ENCODE results near the gene CHST8.
"Not testable (repeated sequence)": the region's sequence is repeated elsewhere in the genome, so short reads cannot be mapped to it uniquely, and the experiment has no call there.

The CHST8 gene

GRCh38 chr19:33691736-33692135 is 70.0 kb downstream of the CHST8 start:
- DNase-seq, result no peak

GRCh38 chr19:33693678-33694077 is 71.9 kb downstream of the CHST8 start:
- no peak for DNase-seq

DNA sequence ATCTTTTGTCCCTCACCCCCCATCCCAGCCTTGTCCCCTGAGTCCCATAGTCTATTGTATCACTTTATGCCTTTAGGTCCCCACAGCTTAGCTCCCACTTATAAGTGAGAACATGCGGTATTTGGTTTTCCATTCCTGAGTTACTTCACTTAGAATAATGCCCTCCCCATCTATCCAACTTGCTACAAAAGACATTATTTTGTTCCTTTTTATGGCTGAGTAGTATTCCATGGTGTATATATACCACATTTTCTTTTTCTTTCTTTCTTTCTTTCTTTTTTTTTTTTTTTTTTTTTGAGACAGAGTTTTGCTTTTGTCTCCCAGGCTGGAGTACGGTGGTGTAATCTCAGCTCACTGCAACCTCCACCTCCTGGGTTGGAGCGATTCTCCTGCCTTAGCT is 73.8 kb downstream of the CHST8 start:
- not testable (repeated sequence) for DNase-seq

DNA sequence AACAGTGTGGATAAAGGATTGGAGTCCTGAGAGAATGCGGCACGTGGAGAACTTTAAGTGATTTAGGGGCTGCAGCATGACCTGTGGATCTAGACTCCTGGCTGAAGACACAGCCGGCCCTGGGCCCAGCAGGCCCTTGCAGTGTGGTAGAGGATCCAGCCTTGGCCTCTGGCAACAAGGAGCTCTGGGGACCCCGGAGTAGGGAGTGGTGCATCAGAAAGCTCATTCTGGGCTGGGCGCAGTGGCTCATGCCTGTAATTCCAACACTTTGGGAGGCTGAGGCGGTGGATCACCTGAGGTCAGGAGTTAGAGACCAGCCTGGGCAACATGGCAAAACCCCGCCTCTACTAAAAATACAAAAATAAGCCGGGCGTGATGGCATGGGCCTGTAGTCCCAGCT is 76.0 kb downstream of the CHST8 start:
- DNase-seq, result no peak

DNA sequence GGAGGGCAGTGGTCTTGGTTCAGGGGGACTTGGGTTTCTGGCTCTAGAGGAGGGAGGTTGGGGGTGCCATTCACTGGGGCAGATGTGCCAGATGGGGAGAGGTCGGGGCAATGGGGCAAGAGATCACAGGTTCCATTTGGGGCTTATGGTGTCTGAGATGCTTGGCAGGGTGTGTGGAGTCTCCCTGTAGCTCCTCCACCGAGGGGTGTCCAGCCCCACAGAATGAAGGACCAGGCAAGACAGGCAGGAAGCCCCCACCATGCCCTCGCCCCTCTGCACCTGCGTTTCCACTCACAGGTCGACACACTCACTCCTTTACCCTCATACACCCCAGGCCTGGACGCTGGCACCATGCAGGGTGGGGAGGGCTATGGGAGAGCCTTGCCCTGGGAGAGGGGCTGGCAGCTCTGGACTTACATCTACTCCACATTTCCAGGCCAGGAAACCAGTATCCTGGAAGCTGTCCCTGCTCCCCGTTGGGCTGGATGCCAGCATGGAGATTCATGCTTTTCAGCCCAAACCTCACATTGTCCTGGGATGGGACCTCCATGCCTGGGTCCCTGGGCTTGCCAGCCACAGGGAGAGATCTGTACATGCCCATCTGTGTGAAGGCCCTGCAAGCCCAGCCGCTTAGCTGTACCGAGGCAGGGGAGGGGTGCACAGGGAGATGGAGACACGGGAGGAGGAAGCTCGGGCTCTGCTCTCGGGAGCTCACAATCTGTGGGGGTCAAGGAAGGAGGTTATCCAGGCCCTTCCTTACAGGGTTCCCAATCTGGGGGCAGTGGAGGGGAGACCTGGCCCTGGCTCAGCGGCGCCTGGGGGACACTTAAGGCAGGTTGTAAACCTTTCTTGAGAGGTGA is 77.1 kb downstream of the CHST8 start:
- DNase-seq, result no peak

GRCh38 chr19:33699754-33700407 is 78.1 kb downstream of the CHST8 start:
- DNase-seq, result no peak

- DNase-seq, result no peak
Measured at GRCh38 chr19:33700408-33701013, 78.8 kb downstream of the CHST8 start.

DNA sequence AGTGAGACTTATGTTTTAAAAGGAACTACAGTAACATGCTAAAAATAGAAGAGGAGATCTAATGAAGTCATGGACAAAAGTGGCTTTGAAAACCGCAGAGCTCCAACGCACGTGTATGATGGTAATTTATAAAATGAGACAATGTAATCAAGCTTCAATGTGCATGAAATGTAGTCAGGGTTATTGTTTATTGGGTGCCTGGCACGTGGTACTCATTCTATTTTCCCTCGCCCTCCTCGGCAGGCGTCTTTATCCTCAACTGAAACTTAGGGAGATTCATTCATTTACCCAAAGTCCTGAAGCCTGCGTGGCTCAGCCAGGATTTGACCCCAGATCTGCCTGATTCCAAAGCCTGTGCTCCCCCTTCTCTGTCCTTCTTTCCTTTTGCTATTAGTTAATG is 79.8 kb downstream of the CHST8 start:
- no peak for DNase-seq

DNA sequence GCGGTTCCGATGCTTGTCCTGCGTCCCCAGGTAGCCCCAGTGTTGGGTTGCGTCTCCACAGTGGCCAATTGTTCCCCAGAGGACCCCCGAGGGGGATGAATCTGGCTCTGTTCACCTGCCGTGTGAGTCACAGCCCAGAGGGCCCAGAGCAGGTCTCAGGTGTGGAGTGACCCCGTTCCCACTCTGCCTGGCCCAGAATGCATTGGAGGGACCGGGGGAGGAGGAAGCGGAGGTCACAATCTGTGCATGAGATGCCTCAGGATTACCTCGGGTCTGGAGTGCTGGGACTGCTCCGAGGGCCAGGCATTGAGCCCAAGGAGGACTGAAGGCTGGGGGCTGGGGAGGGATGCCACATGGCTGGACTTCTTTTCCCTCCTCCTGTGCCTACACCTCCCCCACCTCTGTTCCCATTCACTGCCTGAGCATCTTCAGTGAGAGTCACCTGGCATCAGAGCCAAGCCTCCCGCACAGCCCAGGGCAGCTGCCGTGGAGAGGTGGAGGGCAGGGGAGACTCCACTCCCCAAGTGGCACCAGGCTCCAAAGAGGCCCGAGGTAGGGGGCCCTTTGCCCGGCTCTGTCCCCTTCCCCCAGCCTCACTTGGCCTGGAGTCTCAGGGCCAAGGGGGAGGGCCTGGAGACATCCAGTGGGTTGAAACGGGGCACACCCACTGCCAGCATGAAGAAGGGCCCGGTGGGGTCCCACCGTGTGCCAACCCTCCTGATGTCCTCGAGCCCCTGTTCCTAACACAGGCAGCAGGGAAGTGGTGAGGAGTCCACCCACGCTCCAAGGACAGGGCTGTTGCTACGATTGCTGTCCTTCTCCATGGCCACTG is 81.1 kb downstream of the CHST8 start:
- DNase-seq, result no peak

GRCh38 chr19:33703438-33703750 is 81.6 kb downstream of the CHST8 start:
- no peak for DNase-seq

- DNase-seq, result no peak
Measured at GRCh38 chr19:33703821-33704220, 82.1 kb downstream of the CHST8 start.

GRCh38 chr19:33704271-33704670 is 82.5 kb downstream of the CHST8 start:
- DNase-seq, result no peak

DNA sequence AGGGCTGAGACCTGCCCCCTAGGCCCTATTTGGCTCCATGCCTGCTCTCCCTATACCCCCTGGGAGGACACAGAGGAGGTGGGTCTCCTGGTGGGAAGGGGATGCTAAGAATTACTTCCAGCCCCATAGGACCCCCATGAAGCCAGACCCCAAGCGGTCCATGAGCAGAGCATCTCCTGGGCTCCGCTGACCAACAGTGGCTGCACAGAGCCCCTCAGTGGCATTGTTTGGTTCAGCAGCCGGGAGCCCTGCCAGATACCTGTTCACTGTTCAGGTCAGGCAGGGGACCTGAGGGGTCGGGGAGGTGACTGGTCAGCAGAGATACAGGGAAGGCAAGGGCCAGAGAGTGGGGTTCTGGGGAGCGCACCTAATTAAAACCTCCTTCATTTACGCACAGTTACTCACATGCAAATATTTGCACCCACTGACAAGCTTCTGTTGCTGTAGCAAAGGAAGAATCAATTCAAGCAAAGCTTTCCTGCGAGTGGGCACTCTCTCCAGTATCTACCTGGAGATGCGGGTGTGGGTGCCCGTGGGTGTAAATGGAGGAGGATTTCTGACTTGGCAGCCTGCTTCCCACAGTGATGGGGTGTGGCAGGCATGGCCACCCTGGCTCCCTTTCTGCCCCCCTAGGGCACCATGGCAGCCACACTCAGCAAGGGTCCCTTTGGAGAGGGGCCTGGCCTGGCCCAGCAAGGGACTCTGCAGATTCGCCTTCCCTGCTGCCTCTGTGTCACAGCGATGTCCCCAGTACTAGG is 83.5 kb downstream of the CHST8 start:
- no peak for DNase-seq

GRCh38 chr19:33705860-33706259 is 84.1 kb downstream of the CHST8 start:
- DNase-seq, result no peak

DNA sequence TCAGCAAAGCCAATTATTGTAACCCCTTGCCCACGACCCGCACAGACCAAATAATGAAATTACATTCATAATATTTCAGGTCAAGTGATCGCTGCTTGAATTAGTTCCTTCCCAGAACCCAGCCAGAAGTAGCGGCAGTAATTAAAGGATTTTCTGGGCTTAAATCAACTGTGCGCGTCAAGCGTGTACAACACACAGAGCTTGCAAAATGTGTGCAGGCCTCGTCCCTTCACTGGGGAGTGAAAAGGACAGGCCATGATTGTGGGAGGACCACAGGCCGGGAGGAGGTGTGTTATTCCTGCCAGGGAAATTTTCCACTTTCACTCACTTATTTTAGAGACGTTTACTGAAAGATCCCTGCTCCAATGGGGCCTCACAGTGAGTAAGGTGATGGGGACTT is 84.9 kb downstream of the CHST8 start:
- DNase-seq, result no peak

DNA sequence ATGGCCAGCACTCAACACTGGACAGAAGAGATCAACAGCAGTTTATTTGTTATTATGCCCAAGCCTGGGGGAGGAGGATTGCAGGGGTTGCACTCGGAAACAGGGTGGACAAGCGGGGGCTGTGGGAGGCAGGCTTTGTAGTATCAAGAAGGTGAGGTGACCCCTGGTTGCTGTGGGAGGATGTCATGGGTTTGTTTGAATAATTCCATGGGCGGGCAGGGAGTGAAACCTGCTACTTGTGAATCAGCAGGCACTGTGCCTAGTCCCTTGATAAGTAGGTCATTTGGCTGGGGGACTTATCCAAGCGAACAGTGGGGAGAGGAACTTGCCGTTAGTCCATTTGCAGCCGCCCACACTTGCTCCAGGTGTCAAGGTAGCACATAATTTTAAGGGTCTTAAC is 90.5 kb downstream of the CHST8 start:
- no peak for DNase-seq

DNA sequence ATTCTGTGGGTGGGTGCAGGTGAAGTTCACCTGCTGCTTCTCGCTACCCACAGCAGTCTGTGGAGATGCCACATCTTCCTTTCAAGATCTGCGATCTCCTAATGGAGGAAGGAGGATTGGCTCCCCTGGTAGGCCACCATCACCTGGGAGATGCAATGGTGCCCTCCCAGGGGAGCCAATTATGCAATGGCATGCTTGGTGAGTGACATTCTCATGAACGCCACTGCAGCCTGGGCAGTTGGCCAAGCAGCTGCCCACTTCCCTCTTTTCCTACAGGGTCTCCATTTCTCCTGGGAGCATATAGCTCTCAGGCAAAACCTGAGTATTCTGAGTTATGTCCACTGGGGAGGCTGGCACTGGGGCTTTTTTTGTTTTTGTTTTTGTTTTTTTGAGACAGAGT is 91.4 kb downstream of the CHST8 start:
- DNase-seq, result no peak

DNA sequence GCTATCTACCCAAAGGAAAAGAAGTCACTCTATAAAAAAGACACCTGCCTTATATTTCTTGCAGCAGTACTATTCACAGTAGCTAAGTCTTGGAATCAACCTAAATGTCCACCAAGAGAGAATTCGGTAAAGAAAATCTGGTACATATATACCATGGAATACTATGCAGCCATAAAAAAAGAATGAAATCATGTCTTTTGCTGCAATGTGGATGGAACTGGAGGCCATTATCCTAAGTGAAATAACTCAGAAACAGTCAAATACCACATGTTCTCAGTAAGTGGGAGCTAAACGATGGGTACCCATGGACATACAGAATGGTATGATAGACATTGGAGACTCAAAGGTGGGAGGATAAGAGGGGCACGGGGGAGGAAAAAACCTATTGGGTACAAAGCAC is 92.4 kb downstream of the CHST8 start:
- no peak for DNase-seq

GRCh38 chr19:33715462-33715861 is 93.7 kb downstream of the CHST8 start:
- no peak for DNase-seq

DNA sequence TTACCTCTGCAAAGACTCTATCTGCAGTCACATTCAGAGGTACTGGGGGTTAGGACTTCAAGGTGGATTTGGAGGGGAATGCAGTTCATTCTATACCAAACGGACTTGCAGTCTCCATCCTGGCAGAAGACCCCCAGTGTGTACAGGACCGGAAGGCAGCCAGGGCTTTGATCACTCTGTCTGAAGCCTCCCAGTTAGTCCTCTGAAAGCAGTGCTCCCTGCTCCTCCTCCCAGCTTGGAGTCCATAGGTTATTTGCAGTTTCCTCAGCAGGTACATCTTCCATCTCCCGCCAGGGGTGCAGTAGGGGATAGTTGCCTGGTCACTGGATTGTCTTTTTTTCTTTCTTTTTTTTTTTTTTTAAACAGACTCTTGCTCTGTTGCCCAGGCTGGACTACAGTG is 96.1 kb downstream of the CHST8 start:
- DNase-seq, result no peak

- DNase-seq, result no peak
Measured at GRCh38 chr19:33718651-33719254, 97.0 kb downstream of the CHST8 start.

All from CD4-positive, alpha-beta T cell treated with Interleukin-6 for 4 hours (primary cell).